Activated CD8-positive, alpha-beta T cell treated with anti-CD3 and anti-CD28 coated beads for 36 hours (primary cell): Measurements from ENCODE around the gene DMBX1. TPM values are rescaled to one million over a fixed set of nuclear protein-coding genes. Genes with fewer than 3 reads are reported as not detected.

Experiments
- ATAC-seq: fragments of 200-7000 bp; cut with Tn5 transposase; one replicate; pipeline ENCODE4 v1.10.0; 2021; ENCODE audit warnings: mild to moderate bottlenecking, moderate library complexity
- CTCF ChIA-PET: fragments of 350-600 bp; sonication (Branson Sonifier 250); formaldehyde crosslinking; loops from one replicate; lab custom pipeline; 2021; ENCODE audit warnings: antibody characterized with exemption; lab: Charles Lee
- POLR2A ChIA-PET: fragments of 350-600 bp; sonication (Branson Sonifier 250); formaldehyde crosslinking; loops from one replicate; lab custom pipeline; 2021; ENCODE audit warnings: antibody characterized with exemption; lab: Charles Lee
- DNase-seq: peaks from one replicate; pipeline ENCODE4 v3.0.0-alpha.2; 2020
- H3K27ac Mint-ChIP-seq: one replicate; pipeline ENCODE4 v1.8.0; 2021; ENCODE audit warnings: mild to moderate bottlenecking, mixed read lengths
- H3K27me3 Mint-ChIP-seq: one replicate; pipeline ENCODE4 v1.8.0; 2021; ENCODE audit warnings: mixed read lengths
- H3K36me3 Mint-ChIP-seq: one replicate; pipeline ENCODE4 v1.8.0; 2021; ENCODE audit warnings: low read depth, mixed read lengths
- H3K4me1 Mint-ChIP-seq: one replicate; pipeline ENCODE4 v1.8.0; 2021; ENCODE audit warnings: low read depth, mixed read lengths
- H3K4me3 Mint-ChIP-seq: one replicate; pipeline ENCODE4 v1.8.0; 2021; ENCODE audit warnings: mild to moderate bottlenecking, moderate library complexity, mixed read lengths
- H3K9me3 Mint-ChIP-seq: one replicate; pipeline ENCODE4 v1.8.0; 2021; ENCODE audit warnings: mixed read lengths
- intact Hi-C: fragments of 100-400 bp; cut with micrococcal nuclease; formaldehyde crosslinking; loops from one replicate; pipeline ENCODE4 v1.10.0; 2022
- total RNA-seq, 2 experiments: library from RNA; stranded (reverse); gene quantifications; one replicate each; pipeline ENCODE4 v1.2.3, GENCODE V29; 2021
- TF ChIP-seq, protein P1 (sequence below): fragments of 200-600 bp; IDR thresholded peaks from one replicate; pipeline ENCODE4 v1.8.0; 2022; ENCODE audit warnings: antibody characterized with exemption, mild to moderate bottlenecking

The DMBX1 gene
- total RNA-seq, 2 experiments from 2014 or later = 0.09 TPM; not detected in 1

DNA sequence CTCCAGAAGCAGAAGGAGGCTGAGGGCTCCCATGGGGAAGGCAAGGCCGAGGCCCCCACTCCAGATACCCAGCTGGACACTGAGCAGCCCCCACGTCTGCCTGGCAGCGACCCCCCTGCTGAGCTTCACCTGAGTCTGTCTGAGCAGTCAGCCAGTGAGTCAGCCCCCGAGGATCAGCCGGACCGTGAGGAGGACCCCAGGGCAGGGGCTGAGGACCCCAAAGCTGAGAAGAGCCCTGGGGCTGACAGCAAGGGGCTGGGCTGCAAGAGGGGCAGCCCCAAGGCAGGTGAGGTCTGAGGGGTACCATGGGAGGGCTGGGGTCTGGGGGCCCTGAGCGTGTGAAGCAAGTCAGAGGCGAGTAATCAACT is 21.3 kb downstream of the DMBX1 start:
- POLR2A ChIA-PET = no interaction called here
- no peak for ATAC-seq
- DNase-seq = no peak
- peaks cover 14% of the 10 kb centered on the region for H3K27me3 Mint-ChIP-seq
- CTCF ChIA-PET = no interaction called here
- no peaks in the 10 kb centered on the region for H3K4me1 Mint-ChIP-seq
- no peaks in the 10 kb centered on the region for H3K36me3 Mint-ChIP-seq
- no peaks in the 10 kb centered on the region for H3K9me3 Mint-ChIP-seq
- intact Hi-C loops = no loop called here
- TF ChIP-seq, protein P1, sequence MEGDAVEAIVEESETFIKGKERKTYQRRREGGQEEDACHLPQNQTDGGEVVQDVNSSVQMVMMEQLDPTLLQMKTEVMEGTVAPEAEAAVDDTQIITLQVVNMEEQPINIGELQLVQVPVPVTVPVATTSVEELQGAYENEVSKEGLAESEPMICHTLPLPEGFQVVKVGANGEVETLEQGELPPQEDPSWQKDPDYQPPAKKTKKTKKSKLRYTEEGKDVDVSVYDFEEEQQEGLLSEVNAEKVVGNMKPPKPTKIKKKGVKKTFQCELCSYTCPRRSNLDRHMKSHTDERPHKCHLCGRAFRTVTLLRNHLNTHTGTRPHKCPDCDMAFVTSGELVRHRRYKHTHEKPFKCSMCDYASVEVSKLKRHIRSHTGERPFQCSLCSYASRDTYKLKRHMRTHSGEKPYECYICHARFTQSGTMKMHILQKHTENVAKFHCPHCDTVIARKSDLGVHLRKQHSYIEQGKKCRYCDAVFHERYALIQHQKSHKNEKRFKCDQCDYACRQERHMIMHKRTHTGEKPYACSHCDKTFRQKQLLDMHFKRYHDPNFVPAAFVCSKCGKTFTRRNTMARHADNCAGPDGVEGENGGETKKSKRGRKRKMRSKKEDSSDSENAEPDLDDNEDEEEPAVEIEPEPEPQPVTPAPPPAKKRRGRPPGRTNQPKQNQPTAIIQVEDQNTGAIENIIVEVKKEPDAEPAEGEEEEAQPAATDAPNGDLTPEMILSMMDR = no peak
- no peak overlapping the region for H3K4me3 Mint-ChIP-seq
- H3K27ac Mint-ChIP-seq = no peak overlapping the region

DNA sequence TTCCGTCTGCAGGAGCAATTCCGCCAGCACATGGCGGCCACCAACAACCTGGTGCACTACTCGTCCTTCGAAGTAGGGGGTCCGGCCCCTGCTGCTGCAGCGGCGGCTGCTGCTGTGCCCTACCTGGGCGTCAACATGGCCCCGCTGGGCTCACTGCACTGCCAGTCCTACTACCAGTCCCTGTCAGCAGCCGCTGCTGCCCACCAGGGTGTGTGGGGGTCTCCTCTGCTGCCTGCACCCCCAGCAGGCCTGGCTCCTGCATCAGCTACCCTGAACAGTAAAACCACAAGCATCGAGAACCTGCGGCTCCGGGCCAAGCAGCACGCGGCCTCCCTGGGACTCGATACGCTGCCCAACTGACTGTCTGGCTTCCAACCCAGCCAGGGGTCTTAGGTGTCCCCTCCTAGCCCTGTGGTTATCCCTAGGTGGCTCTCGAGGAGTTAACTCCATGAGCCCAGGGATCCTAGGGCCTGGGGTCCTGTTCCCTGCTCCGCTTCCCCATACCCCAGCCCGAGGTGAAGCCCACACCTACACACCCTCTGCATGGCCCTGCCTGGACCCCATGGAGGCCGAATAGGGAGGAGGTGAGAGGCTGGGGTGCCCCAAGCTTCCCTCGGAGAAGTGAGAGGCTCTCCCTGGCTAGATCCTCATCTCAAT is 22.6 kb downstream of the DMBX1 start:
- H3K9me3 Mint-ChIP-seq = no peaks in the 10 kb centered on the region
- no peak overlapping the region for H3K27ac Mint-ChIP-seq
- H3K27me3 Mint-ChIP-seq = peaks cover 19% of the 10 kb centered on the region
- no peaks in the 10 kb centered on the region for H3K36me3 Mint-ChIP-seq
- ATAC-seq = no peak
- no peaks in the 10 kb centered on the region for H3K4me1 Mint-ChIP-seq
- intact Hi-C loops = no loop called here
- TF ChIP-seq, protein P1 = no peak
- H3K4me3 Mint-ChIP-seq = no peak overlapping the region
- DNase-seq = no peak
- POLR2A ChIA-PET = no interaction called here
- CTCF ChIA-PET = interaction anchor here (1.0 to 1.6 kb wide), 3 partner anchors 10 to 213 kb away, joined by 3 read pairs; no protein-coding TSS in a partner anchor

DNA sequence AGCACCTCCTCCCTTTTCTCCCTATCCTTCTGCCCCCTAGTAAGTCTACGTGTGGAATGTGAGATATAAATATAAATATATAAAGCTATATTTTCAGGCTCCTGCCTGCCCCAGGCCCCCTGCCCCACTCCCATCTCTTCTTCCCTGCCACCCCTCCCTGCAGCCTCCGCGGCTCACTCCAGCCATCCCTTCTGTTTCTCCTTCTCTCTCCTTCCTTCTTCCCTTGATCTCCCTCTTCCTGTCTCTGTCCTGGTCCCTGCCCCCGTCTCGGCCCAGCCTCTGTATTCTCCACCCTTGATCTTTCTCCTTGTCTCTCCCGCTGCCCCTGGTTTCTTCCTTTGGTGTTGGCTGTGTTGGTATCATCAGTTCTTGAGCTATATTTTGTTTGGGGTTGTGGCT is 23.2 kb downstream of the DMBX1 start:
- no peaks in the 10 kb centered on the region for H3K36me3 Mint-ChIP-seq
- no peaks in the 10 kb centered on the region for H3K4me1 Mint-ChIP-seq
- no peak overlapping the region for H3K27ac Mint-ChIP-seq
- CTCF ChIA-PET = interaction anchor here (1.0 to 1.7 kb wide), 5 partner anchors 9 to 212 kb away, joined by 3 to 6 read pairs (median 3); no protein-coding TSS in a partner anchor
- peaks cover 21% of the 10 kb centered on the region for H3K27me3 Mint-ChIP-seq
- no peak overlapping the region for H3K4me3 Mint-ChIP-seq
- POLR2A ChIA-PET = no interaction called here
- no peak for DNase-seq
- H3K9me3 Mint-ChIP-seq = no peaks in the 10 kb centered on the region
- ATAC-seq = no peak
- intact Hi-C loops = no loop called here
- TF ChIP-seq, protein P1 = no peak

DNA sequence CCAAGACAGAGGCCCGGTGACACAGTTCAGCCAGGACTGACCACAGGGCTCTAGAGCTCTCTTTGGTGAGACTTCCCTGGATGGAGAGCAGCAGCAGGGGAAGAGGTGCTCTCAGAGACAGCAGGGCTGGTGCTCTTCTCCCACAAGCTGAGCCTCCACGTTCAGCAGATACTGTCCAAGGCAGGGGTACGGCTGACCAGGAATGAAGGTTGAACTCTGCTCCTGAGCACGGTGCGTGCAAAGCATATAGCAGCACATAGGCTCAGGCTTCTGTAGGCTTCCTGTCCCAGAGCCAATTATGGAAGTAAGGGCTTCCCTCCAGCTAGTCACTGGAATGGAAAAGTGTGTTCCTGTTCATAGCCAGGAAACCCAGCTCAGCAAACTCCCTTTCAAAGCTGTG is 23.9 kb downstream of the DMBX1 start:
- peaks cover 26% of the 10 kb centered on the region for H3K27me3 Mint-ChIP-seq
- ATAC-seq (no peak), DNase-seq (no peak)
- H3K4me1 Mint-ChIP-seq = no peaks in the 10 kb centered on the region
- intact Hi-C loops = no loop called here
- TF ChIP-seq, protein P1 = no peak
- no peak overlapping the region for H3K4me3 Mint-ChIP-seq
- H3K36me3 Mint-ChIP-seq = no peaks in the 10 kb centered on the region
- no peak overlapping the region for H3K27ac Mint-ChIP-seq
- ChIA-PET POLR2A (no interaction called here), CTCF (interaction anchor here (1.0 to 1.7 kb wide), 4 partner anchors 12 to 212 kb away, joined by 3 to 6 read pairs (median 3); no protein-coding TSS in a partner anchor)
- H3K9me3 Mint-ChIP-seq = no peaks in the 10 kb centered on the region

DNA sequence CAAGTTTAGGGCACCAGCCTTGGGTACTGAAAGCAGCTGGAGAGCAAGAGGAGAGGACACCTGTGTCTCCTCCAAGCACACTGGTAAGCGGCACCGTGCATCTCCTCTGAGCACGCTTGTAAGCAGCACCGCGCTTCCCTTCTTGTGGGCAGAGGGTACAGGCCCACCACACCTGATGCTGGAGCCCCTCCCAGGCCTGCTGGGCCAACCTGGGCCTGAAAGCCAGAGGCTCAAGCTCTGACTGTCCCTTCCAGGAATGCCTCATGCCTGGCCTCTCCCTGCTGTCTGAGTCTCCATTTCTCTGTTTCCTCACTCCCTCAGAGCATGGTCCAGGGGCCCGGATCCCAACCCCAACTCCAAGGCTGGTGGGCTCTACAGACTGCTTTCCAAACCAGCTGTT is 25.9 kb downstream of the DMBX1 start:
- no peaks in the 10 kb centered on the region for H3K9me3 Mint-ChIP-seq
- H3K27me3 Mint-ChIP-seq = peaks cover 24% of the 10 kb centered on the region
- no peak overlapping the region for H3K4me3 Mint-ChIP-seq
- no peak overlapping the region for H3K27ac Mint-ChIP-seq
- intact Hi-C loops = no loop called here
- no peaks in the 10 kb centered on the region for H3K36me3 Mint-ChIP-seq
- ChIA-PET POLR2A (no interaction called here), CTCF (interaction anchor here (1.3 kb wide), 1 partner anchor 69 kb away, joined by 4 read pairs; no protein-coding TSS in a partner anchor)
- no peak for DNase-seq
- TF ChIP-seq, protein P1 = no peak
- no peak for ATAC-seq
- H3K4me1 Mint-ChIP-seq = no peaks in the 10 kb centered on the region
